ENCODE data around the gene SLCO3A1.

DNA sequence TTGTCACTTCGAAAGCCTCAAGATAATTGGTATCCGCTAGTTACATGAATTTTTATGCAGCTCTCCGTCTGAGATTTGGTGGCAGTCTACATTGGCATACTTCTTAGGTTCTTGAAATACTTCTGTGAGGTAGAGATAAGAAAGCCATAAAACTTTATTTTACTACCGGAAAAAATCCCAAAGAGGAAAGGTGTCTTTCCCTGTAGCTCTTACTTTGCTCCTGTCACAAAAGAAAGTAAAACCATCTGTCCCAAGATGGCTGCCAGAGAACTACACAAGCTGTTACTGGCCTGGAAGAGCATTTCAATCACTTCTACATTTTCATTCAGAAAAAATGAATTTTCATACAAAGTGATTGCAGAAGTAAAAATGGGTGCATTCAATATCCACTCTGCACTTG is 325.4 kb downstream of the SLCO3A1 start:
- TF ChIP-seq, protein P1, sequence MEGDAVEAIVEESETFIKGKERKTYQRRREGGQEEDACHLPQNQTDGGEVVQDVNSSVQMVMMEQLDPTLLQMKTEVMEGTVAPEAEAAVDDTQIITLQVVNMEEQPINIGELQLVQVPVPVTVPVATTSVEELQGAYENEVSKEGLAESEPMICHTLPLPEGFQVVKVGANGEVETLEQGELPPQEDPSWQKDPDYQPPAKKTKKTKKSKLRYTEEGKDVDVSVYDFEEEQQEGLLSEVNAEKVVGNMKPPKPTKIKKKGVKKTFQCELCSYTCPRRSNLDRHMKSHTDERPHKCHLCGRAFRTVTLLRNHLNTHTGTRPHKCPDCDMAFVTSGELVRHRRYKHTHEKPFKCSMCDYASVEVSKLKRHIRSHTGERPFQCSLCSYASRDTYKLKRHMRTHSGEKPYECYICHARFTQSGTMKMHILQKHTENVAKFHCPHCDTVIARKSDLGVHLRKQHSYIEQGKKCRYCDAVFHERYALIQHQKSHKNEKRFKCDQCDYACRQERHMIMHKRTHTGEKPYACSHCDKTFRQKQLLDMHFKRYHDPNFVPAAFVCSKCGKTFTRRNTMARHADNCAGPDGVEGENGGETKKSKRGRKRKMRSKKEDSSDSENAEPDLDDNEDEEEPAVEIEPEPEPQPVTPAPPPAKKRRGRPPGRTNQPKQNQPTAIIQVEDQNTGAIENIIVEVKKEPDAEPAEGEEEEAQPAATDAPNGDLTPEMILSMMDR (IDR thresholded peaks at IDR 0.05; ENCODE audit: low read depth, low read length), result no peak
- no peak for TF ChIP-seq EZH2phosphoT487 (IDR thresholded peaks at IDR 0.05; ENCODE audit: low read depth)
